ENCODE results near the gene SAMD4A.

- TF ChIP-seq TAF1 (IDR thresholded peaks at IDR 0.05; ENCODE audit: low read depth) (no peak), USF1 (IDR thresholded peaks at IDR 0.05) (no peak), MAX (IDR thresholded peaks at IDR 0.05) (no peak), TCF12 (IDR thresholded peaks at IDR 0.05; ENCODE audit: low read depth) (no peak), FOXM1 (IDR thresholded peaks at IDR 0.05; ENCODE audit: borderline replicate concordance, low read depth) (no peak), EGR1 (IDR thresholded peaks at IDR 0.05) (no peak), TEAD4 (IDR thresholded peaks at IDR 0.05) (no peak)
Measured at GRCh38 chr14:54781080-54781479, 214.2 kb downstream of the SAMD4A start.

Measured in Ishikawa (cell line).